NCI-H1436 treated with DMSO at 0.1 percent for 48 hours (cell line): ENCODE results near the gene HSD11B2.

ENCODE experiments used
- DNase-seq: peaks from one replicate; lab custom pipeline; 2025; lab: John Stamatoyannopoulos, UW

HSD11B2 gene

DNA sequence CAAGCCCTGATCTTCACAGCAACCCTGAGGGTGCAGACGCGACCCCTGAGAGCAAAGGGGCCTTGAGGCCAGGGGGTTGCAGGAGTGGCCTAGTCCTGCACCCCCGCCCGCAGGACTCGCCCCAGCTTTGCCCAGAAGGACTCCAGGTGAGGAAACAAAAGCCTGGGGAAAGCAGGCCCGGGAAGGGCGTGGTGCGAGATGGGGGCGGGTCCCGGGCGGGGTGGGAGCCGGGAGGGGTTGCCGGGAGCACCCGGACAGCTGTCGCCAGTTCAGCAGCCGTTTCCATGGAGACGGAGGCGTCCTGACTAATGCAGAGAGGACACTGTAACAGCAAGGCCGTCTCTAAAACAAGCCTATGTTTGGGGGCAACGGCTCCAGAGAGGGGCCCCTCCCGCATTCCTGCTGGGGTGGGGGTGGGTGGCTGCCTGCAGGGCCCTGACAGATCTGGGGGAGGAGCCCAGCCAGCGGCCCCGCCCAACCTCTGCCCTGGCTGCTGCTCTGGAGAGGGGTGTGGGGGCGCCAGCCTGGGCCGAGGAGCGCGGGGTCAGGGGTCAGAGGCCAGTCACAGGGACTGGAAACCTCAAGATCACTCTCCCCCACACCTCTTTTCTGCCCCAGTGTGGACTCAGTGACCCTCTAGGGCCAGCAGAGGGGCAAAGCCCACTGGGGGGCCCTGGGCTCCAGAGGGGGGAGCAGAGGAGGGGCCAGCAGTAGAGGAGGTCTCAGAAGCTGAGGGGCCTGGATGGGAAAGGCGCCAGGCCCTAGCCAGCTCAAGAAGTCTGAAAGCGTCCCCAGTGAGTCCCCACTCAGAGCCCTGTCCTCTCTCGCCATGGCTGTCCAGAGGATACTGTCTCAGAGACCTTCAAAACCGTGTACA lies 34.5 kb upstream of the HSD11B2 start:
- DNase-seq = peak; percentile 62

DNA sequence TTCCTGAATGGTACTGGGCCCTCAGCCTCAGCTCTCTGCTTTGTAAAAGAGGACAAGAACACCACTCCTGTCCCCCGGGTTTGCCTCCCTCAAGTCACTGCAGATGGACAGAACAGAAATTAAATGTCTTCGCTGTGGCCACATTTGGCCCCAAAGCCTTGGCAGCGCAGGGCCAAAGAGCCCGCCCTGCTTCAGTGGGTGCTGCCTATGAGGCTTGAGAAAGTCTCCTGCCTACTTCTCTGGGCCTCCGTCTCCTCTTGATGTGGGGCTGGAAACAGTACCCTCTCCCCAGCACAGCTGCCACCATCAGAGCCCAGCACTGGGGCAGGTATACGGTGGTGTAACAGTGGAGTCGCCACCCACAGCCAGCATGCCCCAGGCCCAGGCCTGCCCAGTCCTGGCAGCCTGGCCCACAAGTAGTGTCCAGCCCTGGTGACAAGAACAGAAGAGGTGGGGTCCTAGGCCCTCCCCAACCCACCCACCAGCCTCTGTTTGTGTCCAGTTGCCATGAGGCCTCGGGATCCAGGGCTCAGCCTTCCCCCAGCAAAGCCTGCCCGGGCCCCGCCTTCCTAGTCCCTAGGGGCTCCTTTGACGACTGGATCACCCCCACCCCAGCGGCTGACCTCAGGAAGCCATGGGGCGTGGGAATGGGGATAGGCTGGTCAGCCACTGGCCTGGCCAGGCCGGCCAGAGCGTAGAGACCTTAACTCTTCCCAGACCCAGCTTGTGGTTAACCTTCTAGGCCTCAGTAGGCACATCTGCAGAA lies 33.7 kb upstream of the HSD11B2 start:
- no peak for DNase-seq

DNA sequence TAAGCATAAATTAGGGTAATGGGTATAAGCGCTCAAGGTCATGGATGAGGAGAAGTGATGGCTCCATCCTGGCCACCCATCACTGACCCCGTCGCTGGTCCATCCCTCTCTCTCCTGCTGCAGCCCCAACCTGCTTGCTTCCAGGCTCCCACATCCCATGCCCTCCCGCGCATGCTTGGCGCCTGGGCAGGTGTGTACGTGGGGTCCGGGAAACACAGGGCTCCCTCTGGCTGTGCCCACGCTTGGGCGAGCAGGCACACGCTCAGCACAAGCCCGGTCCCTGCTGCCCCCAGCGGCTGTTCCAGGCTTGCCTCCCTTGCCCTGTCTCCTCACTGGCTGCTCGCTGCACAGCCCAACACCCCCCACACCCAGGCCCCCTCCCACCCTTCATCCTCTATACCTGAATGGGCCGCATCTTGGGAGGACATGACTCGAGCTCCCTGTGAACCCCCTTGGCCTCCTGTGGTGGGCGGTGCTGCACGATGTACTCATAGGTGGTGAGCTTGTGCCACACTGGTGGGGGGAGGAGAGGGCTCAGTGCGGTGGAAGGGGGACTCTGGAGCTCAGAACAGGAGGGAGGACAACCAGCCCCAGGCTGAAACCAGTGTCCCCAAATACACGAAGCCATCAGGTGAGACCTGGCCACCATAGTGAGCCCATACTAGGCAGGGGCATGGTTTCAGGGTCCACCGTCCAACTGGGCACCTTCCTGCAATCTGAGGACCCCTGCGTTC lies 32.9 kb upstream of the HSD11B2 start:
- no peak for DNase-seq

DNA sequence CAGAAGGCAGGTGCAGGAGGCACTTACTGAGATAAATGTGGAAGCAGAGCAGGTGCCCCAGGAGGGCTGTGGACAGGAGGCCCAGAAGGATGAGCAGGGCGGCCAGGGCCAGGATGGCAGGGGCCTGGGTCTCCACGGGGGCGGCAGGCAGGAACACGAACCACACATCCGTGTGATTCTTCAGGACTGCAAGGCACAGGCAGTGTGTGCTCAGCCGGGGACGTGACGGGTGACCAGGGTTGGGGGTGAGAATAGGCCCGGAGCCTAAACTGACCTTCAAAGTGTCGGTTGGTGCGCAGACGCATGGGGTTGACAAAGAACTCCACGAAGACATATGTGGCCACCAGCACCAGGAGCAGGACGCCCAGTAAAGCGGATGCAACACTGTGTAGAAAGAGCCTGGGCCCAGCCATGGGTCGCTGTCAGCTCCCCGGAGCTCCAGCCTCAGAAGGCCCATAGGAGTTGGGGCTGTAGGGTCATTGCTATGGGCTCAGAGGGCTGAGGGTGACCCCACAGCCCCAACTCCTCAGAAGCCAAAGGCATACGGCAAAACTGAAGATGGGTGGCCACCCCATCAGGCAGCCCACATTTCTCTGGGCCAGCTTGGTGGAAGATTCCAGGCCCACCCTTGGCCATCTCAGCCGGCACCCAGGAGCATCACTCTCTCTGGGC lies 32.2 kb upstream of the HSD11B2 start:
- no peak for DNase-seq

DNA sequence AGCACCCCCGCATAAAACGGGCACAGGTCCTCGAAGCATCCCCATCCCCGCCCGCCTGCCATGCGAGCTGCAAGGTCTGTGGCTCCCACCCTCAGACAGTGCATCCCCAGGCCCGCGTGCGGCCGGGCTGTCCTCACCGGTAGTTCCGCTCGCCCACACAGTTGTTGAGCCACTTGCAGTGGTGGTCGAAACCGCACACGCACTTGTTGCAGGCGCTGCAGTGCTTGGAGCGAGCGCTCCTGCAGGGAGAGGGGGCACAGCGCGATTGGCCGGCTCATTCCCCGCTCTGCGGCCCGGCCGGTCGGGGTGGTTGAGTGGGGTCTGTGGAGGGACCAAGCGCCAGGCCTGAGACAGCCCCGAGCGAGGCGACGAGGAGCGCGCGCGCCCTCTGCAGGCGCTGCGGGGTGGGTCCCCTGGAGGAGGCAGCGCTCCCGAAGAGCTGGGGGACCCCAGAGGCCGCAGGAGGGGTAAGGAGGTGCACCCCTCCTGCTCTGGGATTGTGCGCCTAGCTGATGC lies 31.6 kb upstream of the HSD11B2 start:
- no peak for DNase-seq

DNA sequence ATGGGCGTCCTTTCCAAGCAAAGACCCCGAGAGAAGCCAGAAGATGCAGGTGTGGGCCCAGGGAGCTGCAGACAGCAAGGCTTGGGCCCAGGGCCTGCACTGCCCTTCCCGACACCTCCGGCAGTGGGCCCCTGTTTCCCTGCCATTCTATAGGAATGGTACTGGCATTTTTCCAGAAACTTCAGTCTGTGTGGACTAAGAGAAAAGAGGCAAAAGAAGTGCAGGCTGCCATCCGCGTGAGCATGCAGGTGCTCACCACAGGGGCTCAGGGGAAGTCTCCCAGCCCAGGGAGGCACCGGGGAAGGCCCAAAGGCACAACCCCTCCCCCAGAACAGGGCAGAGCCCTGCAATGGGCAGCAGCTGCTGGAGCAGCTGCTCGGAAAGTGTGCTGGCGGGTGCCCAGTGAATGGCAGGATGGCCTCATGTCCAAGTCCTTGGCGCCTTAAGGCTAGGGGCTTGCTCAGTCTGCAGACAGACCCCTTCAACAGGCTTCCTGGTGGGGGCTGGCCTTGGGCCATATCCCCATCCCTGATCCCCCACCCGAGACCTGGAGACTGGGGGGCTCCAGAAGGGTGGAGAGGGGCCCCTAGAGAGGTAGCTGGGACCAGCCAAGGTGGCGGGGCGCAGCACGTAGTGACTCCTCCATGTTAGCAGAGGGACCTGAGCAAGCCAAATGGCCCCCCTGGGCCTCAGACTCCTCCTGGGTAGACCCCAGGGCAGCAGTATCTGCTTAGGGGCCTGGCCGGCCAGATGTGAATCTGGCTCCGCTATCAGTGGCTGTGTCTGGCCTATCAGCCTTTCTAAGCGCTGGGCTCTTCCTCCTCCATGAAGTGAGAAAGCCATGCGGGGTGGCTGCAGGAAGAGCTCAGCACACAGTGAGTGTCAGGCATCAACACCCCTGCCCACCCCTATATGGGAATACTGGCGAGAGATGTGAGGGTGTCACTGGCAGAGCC lies 30.9 kb upstream of the HSD11B2 start:
- DNase-seq = no peak

DNA sequence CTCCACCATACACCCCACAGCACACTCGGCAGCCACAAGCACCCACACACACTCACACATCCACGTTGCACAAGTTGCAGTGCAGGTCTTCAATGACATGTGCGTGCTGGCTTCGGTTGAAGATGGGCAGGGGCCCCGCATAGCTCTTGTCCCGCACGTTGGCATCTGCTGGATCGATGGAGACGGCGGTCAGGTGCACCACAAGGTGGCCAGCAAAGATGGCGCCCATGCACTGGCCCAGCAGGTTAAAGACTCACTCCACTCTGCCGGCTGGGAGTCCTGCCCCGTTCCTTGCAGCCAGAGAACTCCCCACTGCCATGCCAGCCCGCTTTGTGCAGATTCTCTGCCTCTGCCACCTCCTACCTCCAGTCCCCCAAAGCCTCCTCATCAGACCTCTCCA lies 30.0 kb upstream of the HSD11B2 start:
- DNase-seq = no peak

DNA sequence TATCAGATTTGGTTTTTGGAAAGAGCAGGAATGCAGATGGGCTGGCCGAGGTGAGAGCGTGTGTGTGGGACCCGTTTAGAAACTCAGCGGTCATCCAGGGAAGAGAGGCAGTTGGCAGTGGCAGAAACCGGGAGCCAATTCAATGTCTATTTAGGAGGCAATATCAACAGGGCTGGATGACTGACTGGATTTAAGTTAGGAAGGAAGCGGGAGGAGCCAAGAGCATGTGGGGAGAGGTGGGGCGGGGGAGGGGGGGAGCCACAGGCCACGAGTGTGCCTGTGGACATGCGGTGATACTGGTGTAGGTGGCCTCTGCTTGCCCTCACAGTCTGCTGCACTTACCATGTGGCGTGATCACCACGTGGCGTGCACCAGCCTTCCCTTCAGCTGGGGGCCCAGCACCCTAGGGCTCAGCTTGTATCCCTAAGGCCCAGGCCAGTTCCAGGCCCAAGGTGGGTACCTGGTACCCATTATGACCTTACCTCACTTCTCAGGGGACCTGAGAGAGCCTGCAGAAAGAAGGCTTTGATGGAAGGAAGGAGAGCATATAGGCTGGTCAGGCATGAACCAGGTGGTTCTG lies 26.9 kb upstream of the HSD11B2 start:
- no peak for DNase-seq

DNA sequence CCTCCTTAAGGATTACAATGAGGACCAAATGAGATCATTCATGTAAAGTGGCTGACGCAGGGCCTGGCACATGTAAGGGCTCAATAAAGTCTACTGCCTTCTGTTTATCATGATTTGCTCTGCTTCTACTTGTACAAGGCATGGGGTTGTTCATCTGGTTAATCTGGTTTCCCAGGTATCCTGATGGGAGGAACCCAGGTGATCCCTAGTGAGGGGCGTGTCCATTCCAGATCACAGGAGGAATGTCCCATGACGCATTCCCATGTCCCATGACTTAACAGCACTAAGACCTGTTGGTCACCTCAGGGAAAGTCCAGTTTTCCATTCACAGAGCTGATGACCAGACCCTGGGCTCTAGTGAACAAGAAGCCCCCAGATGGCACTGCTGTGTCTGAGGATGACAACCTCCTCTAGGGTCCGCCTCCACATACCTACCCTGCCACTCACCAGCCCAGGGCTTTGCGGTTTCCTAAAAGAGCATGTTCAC lies 26.1 kb upstream of the HSD11B2 start:
- DNase-seq = no peak

DNA sequence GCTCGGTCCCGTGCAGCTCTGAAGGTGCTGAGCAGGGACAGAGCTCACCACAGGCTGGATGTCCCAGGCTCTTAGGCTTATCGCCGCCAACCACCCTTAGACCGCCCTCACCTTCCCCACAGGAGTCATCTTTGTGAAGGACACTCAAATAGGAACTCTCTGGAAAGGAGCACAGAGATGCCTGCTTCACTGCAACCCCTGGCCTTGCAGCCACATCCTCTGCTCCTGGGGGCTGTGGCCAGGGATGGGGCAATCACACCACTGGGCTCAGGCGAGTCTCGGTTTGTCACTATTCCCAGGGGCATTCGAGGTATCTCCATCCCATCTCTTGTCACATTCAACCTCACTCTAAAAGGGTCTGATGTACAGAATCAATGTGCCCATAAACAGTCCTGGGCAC lies 25.6 kb upstream of the HSD11B2 start:
- DNase-seq = no peak

DNA sequence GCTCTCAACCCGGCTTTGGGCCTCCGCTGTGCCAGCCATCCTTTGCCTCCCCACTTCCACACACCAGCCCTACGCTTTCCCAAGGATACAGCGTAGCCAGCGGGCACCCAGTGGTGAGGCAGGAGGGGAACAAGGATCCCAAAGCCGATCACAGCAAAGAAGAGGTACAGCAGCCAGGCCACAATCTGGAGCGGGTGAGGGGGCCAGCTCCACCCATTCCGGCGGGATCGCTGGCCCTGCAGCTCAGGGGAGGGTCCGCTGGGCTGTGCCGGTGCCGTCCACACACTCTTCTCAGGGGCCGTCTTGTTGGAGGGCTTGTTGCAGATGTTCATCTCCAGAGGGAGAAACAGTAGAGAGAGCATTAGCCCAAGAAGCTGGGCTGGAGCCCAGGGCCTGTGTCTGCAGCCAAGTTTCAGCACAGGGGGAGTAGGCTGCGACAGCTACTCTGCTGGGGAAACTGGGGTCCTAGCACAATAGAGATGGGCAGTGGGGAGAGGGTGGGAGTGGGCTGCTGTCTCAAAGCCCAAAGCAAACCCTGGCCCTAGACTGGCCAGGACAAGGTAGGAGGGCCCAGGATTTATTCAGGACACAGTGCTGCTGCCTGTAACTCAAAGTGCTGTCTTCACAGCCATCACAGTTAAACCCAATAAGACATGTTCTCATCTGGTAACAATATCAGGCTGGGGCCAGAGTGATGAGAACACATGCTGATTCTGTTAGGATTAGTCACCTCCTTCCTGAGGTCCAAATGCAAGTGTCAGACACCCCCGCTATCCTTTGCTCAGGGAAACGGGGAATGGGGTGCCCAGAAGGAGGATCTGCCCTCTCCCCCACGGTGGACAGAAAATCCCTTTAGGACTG lies 24.6 kb upstream of the HSD11B2 start:
- DNase-seq = no peak

DNA sequence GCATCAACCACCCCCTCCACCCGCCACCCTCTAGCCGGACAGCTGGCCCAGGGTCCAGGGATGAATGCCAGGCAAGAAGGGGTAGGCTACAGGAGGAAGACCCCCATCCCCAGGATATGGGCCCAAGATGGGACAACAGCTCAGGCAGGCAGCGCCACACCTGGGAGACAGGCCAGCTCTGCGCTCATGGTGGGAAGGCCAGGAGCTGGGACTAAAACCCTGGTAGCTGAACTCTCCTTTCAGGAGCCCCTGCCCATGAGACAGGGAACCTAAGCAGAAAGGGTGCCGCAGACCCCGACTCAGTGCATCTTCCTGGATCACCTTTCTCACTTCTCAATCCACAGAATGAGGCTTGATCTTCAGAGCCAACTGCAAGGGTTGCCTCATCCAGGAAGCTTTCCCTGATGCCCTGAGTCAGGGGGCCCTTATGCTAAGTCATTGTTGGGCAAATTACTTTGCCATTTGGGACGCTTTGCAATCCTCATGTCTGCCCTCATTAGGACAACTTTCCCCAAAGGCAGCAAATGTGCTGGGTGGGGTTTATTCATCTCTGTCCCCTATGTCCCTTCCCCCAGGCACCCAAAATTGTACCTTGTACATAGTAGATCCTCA lies 23.6 kb upstream of the HSD11B2 start:
- DNase-seq = no peak

DNA sequence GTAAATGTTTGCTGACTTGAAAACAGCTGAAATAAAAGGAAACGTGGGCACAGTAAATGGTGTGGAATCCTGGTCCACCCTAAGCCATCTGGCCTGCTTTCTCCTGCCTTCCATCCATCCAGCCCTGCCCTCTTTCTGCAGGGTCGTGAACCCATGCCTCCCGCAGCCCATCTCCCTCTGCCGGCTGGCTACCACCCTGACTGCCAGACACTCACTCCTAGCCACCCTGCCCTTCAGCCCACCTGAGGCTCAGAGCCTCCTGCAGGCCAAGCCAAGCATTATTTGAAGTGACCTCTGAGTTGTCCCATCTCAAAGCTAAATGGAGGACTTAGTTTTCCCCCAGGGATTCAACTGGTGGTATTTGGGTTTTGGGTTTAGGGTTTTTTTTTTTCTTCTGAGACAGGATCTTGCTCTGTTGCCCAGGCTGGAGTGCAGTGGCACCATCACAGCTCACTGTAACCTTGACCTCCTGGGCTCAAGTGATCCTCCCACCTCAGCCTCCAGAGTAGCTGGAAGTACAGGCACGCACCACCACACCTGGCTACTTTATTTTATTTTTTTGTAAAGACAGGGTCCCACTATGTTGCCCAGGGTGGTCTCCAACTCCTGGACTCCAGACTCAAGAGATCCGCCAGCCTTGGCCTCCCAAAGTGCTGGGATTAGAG lies 23.0 kb upstream of the HSD11B2 start:
- DNase-seq = no peak

DNA sequence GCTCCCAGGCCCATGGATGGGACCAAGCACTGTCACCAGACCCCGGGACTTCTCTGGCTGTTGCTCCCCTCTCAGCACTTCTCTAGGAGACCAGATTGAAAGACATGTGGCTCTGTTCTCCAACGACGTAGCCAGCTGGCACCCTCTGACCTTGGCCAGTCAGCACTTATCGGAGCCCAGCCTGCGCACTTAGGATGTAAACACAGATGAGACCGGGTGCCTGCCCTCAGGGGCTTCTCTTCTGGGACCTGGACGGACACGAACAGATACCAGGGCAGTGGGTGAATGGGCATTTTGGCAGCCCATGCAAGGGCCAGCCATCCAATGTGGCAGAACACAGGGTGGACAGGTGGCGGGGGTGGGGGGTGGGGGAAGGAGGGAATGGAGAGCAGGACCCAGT lies 21.3 kb upstream of the HSD11B2 start:
- DNase-seq = no peak

DNA sequence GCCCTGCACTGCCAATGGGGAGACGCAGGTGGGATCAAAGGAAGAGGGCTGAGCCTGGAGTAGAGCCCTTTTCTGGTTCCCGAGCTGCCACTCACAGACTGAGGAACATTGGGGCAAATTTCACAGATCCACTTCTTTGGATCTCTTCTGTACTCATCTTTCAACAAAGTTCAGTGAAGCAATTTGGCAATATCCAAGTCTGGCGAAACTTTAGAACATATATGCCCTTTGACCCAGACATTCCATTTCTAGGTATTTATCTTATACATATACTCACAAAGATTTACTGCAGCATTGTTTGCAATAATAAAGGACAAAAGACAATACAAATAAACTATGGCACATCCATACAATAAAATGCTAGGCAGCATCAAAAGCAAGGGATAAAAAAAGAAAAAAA lies 19.6 kb upstream of the HSD11B2 start:
- no peak for DNase-seq

DNA sequence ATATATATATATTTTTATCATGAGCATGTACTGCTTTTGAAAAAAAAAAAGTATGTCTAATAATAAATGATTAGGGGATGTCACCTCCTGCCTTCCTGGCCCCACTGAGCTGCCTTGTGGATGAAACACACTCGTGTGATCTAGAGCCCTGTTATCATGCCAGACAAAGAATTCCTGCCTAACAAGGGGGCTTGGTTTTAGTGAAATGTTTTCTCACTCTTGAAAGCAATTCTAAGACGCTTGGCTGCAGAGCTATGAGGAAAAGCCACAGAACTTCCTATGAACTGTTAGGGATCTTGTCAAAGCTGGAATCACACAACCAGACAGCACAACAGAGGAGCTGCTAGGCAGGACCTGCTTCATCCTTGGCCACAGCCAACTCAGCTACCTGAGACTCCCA lies 18.6 kb upstream of the HSD11B2 start:
- no peak for DNase-seq

DNA sequence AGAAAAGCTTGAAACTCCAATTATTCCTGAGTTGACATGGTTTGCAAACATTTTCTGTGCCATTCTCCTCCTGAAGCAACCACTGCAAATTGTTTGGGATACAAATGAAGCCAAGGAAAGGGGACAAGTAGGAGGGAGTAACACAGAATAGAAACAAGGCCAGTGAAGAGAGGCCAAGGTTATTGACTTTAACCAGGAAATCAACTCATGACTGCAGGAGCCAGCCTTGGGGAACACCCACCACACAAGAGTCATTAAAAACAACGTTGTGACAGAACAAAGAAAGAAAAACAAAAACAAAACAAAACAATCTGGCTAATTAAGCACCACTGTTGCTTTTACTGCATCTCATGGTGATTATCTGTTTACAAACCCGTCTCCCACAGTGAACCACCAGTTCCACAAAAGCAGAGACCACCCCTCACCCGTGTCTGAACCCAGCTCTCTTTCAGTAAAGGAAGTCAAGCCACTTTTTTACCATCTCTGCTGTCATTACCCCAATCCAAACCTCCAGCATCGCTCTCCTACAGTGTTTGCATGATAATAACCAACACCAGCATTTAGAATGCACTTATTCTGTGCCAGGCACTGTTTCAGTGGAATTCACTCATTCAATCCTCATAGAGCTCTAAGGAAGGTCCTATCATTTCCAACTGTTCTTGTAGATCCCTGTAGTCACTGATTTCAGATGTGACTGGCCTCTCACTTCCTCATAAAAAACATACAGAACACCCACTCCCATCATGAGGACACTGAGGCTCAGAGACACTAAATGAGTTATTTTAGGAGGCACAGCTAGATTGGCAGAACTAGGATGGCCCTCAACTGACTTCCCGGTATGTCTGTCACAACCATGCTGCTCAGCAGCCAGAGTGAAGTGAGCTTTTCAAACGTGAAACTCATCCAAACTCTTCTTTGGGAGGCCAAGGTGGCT lies 16.7 kb upstream of the HSD11B2 start:
- DNase-seq = no peak
